Measurements from ENCODE around the gene TMEM80.
"Not testable (repeated sequence)": the region's sequence is repeated elsewhere in the genome, so short reads cannot be mapped to it uniquely, and the experiment has no call there.

The TMEM80 gene

DNA sequence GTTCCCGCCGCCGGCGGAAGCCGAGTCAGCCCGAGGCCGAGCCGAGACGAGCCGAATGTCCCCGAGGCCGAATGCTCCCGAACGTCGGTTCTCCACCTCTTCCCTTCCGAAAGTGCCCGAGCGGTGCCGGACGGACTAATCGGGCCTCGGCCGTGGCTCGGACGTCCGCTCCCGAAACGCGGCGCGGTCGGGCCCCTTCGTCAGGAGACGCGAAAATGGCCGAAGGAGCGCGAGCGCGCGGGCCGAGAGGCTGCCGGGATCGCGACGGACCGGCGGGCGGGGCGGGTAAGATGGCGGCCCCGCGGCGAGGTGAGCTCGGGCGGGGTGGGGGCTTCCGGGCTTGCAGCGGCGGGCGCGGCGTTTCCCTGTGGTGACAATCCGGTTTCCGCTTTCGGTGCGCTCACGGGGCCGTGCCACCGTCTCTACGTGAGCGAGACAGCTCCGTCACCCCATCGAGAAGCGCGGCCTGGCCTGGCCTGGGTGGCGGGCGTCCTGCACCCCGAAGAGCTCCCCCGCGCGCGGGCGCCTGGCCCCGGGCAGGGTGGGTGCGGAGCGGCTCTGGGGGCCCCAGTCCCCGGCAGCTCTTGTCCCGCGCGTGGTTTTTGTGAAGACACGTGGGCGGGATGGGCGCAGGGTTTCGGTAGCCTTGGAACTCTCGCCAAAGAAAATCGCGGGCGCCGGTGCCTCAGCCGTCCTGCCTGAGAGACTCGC is at the start of gene TMEM80:
Gene TMEM80 (plus strand): TSS at position 279 of the 711 bp plus-strand sequence. CDS start 12 bp downstream, at position 291.
- DNase-seq = peak; percentile 95 to 99 (median 98)

DNA sequence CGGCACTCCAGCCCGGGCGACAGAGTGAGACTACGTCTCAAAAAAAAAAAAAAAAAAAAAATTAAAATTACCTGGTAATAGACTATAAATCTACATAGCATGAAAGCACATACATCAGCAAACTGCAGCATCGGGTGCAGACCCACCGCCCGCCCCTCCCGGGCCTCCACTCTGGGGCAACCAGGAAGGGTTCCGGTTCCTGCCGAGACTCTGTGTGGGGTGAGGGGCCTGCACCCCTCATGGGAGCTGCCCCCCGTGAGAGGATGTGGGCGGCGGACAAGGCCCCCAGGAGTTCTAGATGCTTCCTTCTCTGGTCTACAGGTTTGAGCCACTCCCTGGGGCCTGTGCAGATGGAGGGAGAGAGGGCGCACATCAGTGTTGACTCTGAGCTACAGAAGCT is 49.4 kb upstream of the TMEM80 start:
- no peak for DNase-seq

GRCh38 chr11:647672-648158 is 47.9 kb upstream of the TMEM80 start:
- DNase-seq = not testable (repeated sequence)

GRCh38 chr11:650482-650881 is 45.1 kb upstream of the TMEM80 start:
- DNase-seq = no peak

DNA sequence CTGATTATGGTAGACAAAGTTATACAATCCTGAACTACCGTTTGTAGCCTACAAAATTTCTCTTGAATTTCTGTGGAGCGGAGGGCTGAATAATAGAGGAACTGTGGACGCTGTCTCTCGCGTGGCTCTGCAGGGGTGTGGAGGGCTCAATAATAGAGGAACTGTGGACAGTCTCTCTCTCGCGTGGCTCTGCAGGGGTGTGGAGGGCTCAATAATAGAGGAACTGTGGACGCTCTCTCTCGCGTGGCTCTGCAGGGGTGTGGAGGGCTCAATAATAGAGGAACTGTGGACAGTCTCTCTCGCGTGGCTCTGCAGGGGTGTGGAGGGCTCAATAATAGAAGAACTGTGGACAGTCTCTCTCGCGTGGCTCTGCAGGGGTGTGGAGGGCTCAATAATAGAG is 42.5 kb upstream of the TMEM80 start:
- DNase-seq = not testable (repeated sequence)

DNA sequence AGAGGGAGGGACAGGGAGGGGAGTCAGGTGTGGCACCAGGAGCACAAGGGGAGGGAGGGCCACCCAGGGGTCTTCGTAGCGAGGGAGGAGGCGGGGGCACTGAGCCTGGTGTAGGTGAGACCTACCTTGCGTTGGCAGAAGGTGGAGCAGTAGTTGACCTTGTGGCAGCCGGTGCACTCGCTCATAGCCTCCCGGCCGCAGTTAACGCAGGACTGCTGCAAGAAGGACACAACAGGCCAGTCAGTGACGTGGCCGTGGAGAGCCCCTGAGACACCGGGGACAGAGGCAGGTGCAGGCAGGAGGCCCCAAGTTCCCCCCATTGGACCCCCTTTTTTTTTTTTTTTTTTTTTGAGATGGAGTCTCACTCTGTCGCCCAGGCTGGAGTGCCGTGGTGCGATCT is 41.8 kb upstream of the TMEM80 start:
- no peak for DNase-seq

DNA sequence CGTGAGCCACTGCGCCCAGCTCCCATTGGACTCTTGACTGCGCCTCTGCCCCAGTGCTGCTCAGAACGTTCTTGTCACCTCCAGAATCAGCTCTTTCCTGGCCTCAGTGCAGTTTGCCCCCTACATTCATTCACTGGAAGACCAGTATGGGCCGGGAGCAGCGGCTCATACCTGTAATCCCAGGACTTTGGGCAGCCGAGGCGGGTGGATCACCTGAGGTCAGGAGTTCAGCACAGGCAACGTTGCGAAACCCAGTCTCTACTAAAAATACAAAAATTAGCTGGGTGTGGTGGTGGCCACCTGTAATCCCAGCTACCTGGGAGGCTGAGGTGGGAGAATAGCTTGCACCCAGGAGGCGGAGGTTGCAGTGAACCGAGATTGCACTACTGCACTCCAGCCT is 41.2 kb upstream of the TMEM80 start:
- not testable (repeated sequence) for DNase-seq

GRCh38 chr11:655036-655726 is 40.4 kb upstream of the TMEM80 start:
- DNase-seq = no peak

DNA sequence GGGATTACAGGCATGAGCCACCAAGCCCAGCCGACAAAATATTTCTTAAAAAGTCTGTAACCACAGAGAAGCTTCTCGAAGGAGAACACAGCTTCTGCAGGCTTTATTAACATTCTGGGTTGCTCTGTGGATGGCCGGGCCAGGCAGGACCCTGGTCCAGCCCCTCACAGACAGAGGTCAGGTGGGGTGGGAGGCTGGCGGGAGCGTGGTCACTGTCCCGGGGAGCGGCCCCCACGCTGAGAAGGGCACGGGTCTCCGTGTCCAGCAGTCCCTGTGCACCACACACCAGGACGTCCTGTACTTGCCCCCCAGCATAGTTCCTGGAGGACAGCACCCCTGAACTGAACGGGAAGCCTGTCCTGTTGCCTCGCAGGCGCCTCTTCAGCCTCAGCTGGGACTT is 39.2 kb upstream of the TMEM80 start:
- DNase-seq = no peak

DNA sequence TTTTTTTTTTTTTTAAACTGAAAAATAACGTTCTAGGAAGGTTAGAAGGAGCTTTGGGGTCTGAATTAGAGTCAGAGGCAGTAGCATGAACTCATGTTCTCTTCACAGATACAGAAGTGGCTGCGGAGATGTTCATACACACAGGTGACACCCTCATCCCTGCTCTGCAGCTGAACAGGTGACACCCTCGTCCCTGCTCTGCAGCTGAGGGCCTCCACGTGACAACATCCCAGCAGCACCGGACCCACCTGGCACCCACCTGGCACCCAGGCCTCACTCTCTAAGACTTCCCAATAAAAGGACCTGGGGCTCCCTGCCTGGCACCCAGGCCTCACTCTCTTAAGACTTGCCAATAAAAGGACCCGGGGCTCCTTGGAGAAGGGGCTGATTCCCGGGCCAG is 38.8 kb upstream of the TMEM80 start:
- DNase-seq = no peak

GRCh38 chr11:657691-658126 is 37.9 kb upstream of the TMEM80 start:
- DNase-seq = no peak

- no peak for DNase-seq
Observed at GRCh38 chr11:659532-660085, 36.0 kb upstream of the TMEM80 start.

GRCh38 chr11:660281-660680 is 35.3 kb upstream of the TMEM80 start:
- DNase-seq = no peak

- no peak for DNase-seq
Observed at GRCh38 chr11:660681-661444, 34.8 kb upstream of the TMEM80 start.

GRCh38 chr11:662689-663274 is 32.8 kb upstream of the TMEM80 start:
- peak; percentile 10 to 37 (median 10) for DNase-seq

DNA sequence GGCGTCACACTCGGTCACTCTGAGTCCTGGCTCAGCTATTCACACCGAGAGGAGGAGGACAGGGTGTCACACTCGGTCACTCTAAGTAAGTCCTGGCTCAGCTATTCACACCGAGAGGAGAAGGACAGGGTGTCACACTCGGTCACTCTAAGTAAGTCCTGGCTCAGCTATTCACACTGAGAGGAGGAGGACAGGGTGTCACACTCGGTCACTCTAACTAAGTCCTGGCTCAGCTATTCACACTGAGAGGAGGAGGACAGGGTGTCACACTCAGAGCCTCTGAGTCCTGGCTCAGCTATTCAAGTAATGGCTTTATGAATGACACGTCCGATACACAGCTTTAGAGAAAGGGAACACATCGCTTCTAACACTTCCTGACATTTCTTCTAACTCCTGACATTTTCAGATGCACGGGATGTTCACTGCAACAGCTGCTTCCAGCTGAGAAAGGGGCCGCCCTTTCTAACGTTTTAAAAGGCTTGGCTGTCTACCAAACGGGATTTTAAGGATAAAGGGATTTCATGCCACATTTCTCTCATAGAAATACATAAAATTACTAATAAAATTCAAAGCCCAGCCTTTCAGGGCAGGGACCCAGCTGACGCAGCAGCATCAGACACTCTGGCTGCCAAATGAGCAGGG is 30.4 kb upstream of the TMEM80 start:
- no peak for DNase-seq

GRCh38 chr11:665704-666281 is 29.8 kb upstream of the TMEM80 start:
- DNase-seq = no peak

- DNase-seq = no peak
Observed at GRCh38 chr11:673866-674265, 21.8 kb upstream of the TMEM80 start.

- no peak for DNase-seq
Observed at GRCh38 chr11:674406-674805, 21.2 kb upstream of the TMEM80 start.

DNA sequence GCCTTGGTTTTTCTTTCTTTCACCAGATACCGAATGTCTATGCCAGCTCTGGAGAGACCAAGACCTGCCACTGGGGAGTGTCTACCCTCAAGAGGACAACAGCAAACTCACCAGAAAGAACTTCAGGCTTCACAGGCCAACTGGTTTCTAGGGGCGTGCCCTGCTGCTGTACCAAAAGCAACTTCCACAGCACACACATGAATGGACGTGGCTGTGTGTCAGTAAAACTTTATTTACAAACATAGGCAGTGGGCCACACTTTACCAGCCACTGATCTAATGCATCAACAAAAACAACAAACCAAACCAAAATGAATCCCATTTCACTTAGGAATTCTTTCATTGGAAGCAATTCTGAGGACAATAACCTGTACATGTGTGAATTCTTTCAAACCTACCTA is 17.3 kb upstream of the TMEM80 start:
- DNase-seq = no peak

DNA sequence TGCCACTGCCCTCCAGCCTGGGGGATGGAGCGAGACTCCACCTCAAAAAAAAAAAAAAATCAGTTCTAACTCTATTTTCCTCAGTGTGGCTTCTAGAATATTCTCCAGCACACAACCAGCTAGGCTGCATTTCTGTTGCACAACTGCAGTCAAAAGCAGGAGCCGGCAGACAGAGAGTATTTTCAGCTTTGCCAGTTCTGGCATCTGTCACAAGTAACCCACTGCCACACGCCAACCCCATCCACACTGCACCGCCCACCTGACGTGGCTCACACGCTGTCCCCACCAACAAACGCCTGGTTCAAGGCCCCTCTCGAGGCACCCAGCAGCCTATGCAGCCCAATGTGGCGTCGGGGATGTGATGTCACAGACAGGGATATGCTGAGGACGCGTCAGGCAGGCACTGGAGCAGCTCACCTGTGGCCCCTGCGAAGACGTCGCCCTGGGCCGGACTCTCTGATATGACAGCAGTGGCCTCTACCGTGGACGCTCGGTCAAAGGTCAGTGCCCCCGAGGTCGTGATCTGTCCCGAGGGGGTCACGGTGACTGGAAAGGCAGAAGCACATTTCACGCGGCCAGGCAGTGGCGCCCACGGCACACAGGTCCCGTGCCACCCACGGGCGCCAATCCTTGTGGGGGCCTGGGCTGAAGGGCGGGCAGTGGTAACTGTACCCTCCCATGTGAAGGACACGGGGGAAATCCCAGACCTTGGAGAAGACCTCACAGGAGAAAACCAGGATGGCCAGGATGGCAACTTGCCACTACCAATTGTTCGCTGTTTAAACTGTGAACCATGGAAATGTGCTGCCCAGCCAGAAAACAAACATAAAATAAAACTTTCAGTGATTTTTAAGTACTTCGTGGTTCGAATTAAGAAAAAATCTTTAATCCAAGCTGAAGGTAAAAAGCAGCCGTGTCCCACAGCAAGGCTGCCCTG is 16.1 kb upstream of the TMEM80 start:
- no peak for DNase-seq
